Astrocyte (in vitro differentiated cells and primary cell): Measurements from ENCODE around the gene ANO8. TPM values are rescaled to one million over a fixed set of nuclear protein-coding genes. Genes with fewer than 3 reads are reported as not detected.

ENCODE experiments used
- DNase-seq: peaks from one replicate; pipeline ENCODE4 v3.0.0-alpha.2; 2010; ENCODE audit warnings: low read depth
- FAIRE-seq: peaks from 2 replicates; lab custom pipeline; 2011; peaks lifted over from hg19 to GRCh38; lab: Jason Lieb, UNC
- H2AFZ ChIP-seq: 2 replicates; pipeline ENCODE4 v1.6.0; 2012; ENCODE audit warnings: low read depth, low read length, inconsistent platforms
- H3K27ac ChIP-seq: 2 replicates; pipeline ENCODE4 v1.5.1; 2011; ENCODE audit warnings: low read depth, low read length, inconsistent platforms
- H3K27me3 ChIP-seq: 2 replicates; pipeline ENCODE4 v1.6.0; 2011; ENCODE audit warnings: low read length, inconsistent platforms; ENCODE audit not compliant: insufficient read depth
- H3K36me3 ChIP-seq: 2 replicates; pipeline ENCODE4 v1.5.1; 2011; ENCODE audit warnings: low read length, inconsistent platforms; ENCODE audit not compliant: insufficient read depth
- H3K4me1 ChIP-seq: 2 replicates; pipeline ENCODE4 v1.5.1; 2011; ENCODE audit warnings: low read length, inconsistent platforms; ENCODE audit not compliant: insufficient read depth
- H3K4me2 ChIP-seq: 2 replicates; pipeline ENCODE4 v1.6.0; 2012; ENCODE audit warnings: low read length, inconsistent platforms
- H3K4me3 ChIP-seq: 2 replicates; pipeline ENCODE4 v1.5.1; 2011; ENCODE audit warnings: low read depth, mild to moderate bottlenecking, low read length, inconsistent platforms; ENCODE audit not compliant: insufficient read depth
- H3K79me2 ChIP-seq: 2 replicates; pipeline ENCODE4 v1.6.0; 2012; ENCODE audit warnings: mild to moderate bottlenecking, low read length, inconsistent platforms; ENCODE audit not compliant: insufficient read depth
- H3K9ac ChIP-seq: 2 replicates; pipeline ENCODE4 v1.6.0; 2012; ENCODE audit warnings: mild to moderate bottlenecking, low read length, inconsistent platforms
- H3K9me3 ChIP-seq: 2 replicates; pipeline ENCODE4 v1.5.1; 2012; ENCODE audit warnings: low read depth, mild to moderate bottlenecking, low read length, inconsistent platforms; ENCODE audit not compliant: insufficient read depth
- H4K20me1 ChIP-seq: 2 replicates; pipeline ENCODE4 v1.6.0; 2012; ENCODE audit warnings: low read length, inconsistent platforms; ENCODE audit not compliant: insufficient read depth
- H3K27ac Mint-ChIP-seq: one replicate; pipeline ENCODE4 v1.8.0; 2021; ENCODE audit warnings: mild to moderate bottlenecking, mixed read lengths; ENCODE audit not compliant: unreplicated experiment
- H3K27me3 Mint-ChIP-seq: one replicate; pipeline ENCODE4 v1.8.0; 2021; ENCODE audit warnings: low read depth, mixed read lengths; ENCODE audit not compliant: unreplicated experiment
- H3K36me3 Mint-ChIP-seq: one replicate; pipeline ENCODE4 v1.8.0; 2021; ENCODE audit warnings: low read depth, mixed read lengths; ENCODE audit not compliant: unreplicated experiment
- H3K4me1 Mint-ChIP-seq: one replicate; pipeline ENCODE4 v1.8.0; 2021; ENCODE audit warnings: low read depth, mixed read lengths; ENCODE audit not compliant: unreplicated experiment
- H3K4me3 Mint-ChIP-seq: one replicate; pipeline ENCODE4 v1.8.0; 2021; ENCODE audit warnings: mild to moderate bottlenecking, moderate library complexity, mixed read lengths; ENCODE audit not compliant: unreplicated experiment
- H3K9me3 Mint-ChIP-seq: one replicate; pipeline ENCODE4 v1.8.0; 2021; ENCODE audit warnings: mild to moderate bottlenecking, mixed read lengths; ENCODE audit not compliant: unreplicated experiment
- CTCF ChIP-seq: IDR thresholded peaks from 2 replicates; pipeline ENCODE4 v1.5.1; 2011; ENCODE audit warnings: low read depth, mild to moderate bottlenecking, inconsistent platforms, low read length, moderate library complexity; ENCODE audit not compliant: insufficient read depth
- EZH2 ChIP-seq: IDR thresholded peaks from 2 replicates; pipeline ENCODE4 v1.6.1; 2012; ENCODE audit warnings: mild to moderate bottlenecking, low read length, inconsistent platforms; ENCODE audit not compliant: insufficient read depth
- total RNA-seq: library from RNA; stranded (reverse); gene quantifications from 2 replicates; pipeline ENCODE4 v1.2.1, GENCODE V29; 2021

Gene ANO8
- total RNA-seq, 1 donor from 2014 or later, result 8.1 TPM

GRCh38 chr19:17293605-17294004 lies 41.0 kb downstream of the ANO8 start:
- Histone ChIP-seq H3K36me3 (no peaks in the 10 kb centered on the region), H3K9me3 (no peaks in the 10 kb centered on the region), H3K27ac (no peak overlapping the region), H3K9ac (no peak overlapping the region), H4K20me1 (no peaks in the 10 kb centered on the region), H3K27me3 (no peaks in the 10 kb centered on the region), H3K4me3 (no peak overlapping the region), H2AFZ (no peak overlapping the region), H3K4me1 (peaks cover 5% of the 10 kb centered on the region), H3K79me2 (no peaks in the 10 kb centered on the region), H3K4me2 (no peak overlapping the region)
- Mint-ChIP-seq H3K4me1 (peaks cover 2% of the 10 kb centered on the region), H3K36me3 (peaks cover 7% of the 10 kb centered on the region), H3K9me3 (peaks cover 1% of the 10 kb centered on the region), H3K27ac (no peak overlapping the region), H3K27me3 (no peaks in the 10 kb centered on the region), H3K4me3 (no peak overlapping the region)
- TF ChIP-seq CTCF (no peak), EZH2 (no peak)
- DNase-seq, result no peak
- FAIRE-seq, result no peak

GRCh38 chr19:17292301-17293074 lies 42.2 kb downstream of the ANO8 start:
- TF ChIP-seq EZH2, result no peak
- peak; percentile 71 for TF ChIP-seq CTCF
- Mint-ChIP-seq H3K27ac (peak overlapping the region; percentile 66), H3K9me3 (peaks cover 1% of the 10 kb centered on the region), H3K4me3 (peak overlapping the region; percentile 82), H3K4me1 (peaks cover 2% of the 10 kb centered on the region), H3K36me3 (peaks cover 7% of the 10 kb centered on the region), H3K27me3 (no peaks in the 10 kb centered on the region)
- peak overlapping the region; percentile 99 for H2AFZ ChIP-seq
- H3K36me3 ChIP-seq, result no peaks in the 10 kb centered on the region
- peaks cover 5% of the 10 kb centered on the region for H3K4me1 ChIP-seq
- no peaks in the 10 kb centered on the region for H3K27me3 ChIP-seq
- no peaks in the 10 kb centered on the region for H3K79me2 ChIP-seq
- peak overlapping the region; percentile 60 for H3K4me3 ChIP-seq
- FAIRE-seq, result no peak
- H3K9me3 ChIP-seq, result no peaks in the 10 kb centered on the region
- DNase-seq, result peak; percentile 67
- H3K9ac ChIP-seq, result peak overlapping the region; percentile 75
- no peak overlapping the region for H3K27ac ChIP-seq
- H4K20me1 ChIP-seq, result no peaks in the 10 kb centered on the region
- peak overlapping the region; percentile 91 for H3K4me2 ChIP-seq

GRCh38 chr19:17289489-17289888 lies 45.2 kb downstream of the ANO8 start:
- Histone ChIP-seq H3K4me1 (peaks cover 5% of the 10 kb centered on the region), H2AFZ (peak overlapping the region; percentile 50)

More at GRCh38 chr19:17289489-17289888, 45.2 kb downstream of the ANO8 start:
- peak; percentile 85 for DNase-seq
- H3K9me3 ChIP-seq, result no peaks in the 10 kb centered on the region
- H3K79me2 ChIP-seq, result no peaks in the 10 kb centered on the region
- no peak overlapping the region for H3K4me3 ChIP-seq
- H3K4me1 Mint-ChIP-seq, result no peaks in the 10 kb centered on the region
- no peaks in the 10 kb centered on the region for H3K27me3 ChIP-seq
- no peak overlapping the region for H3K27ac ChIP-seq
- no peak for FAIRE-seq
- no peak overlapping the region for H3K4me3 Mint-ChIP-seq
- TF ChIP-seq CTCF (no peak), EZH2 (no peak)
- no peaks in the 10 kb centered on the region for H3K27me3 Mint-ChIP-seq
- no peaks in the 10 kb centered on the region for H4K20me1 ChIP-seq
- H3K36me3 ChIP-seq, result no peaks in the 10 kb centered on the region
- no peak overlapping the region for H3K9ac ChIP-seq
- peaks cover 4% of the 10 kb centered on the region for H3K36me3 Mint-ChIP-seq
- no peak overlapping the region for H3K27ac Mint-ChIP-seq
- H3K4me2 ChIP-seq, result peak overlapping the region; percentile 59
- H3K9me3 Mint-ChIP-seq, result no peaks in the 10 kb centered on the region
